Activated CD4-positive, alpha-beta T cell treated with anti-CD3 and anti-CD28 coated beads, Interleukin-2, amount 50 U/mL, for 24 hours (primary cell): ENCODE measurements around the gene ERCC1.
"Not testable (repeated sequence)": the region's sequence is repeated elsewhere in the genome, so short reads cannot be mapped to it uniquely, and the experiment has no call there.

Experiments used
- DNase-seq, 2 donors: peaks; one replicate each; pipeline ENCODE4 v3.0.0-alpha.2; 2020; ENCODE audit warnings: low read depth in 1 of 2, low spot score in 1 of 2

ERCC1 gene

GRCh38 chr19:45431008-45431407 lies 7.3 kb upstream of the ERCC1 start:
- DNase-seq: not testable (repeated sequence)

GRCh38 chr19:45429896-45430295 lies 6.2 kb upstream of the ERCC1 start:
- not testable (repeated sequence) for DNase-seq

GRCh38 chr19:45428384-45429231 lies 4.9 kb upstream of the ERCC1 start:
- no peak for DNase-seq

GRCh38 chr19:45424191-45425058 lies 708 bp upstream of the ERCC1 start:
- DNase-seq: no peak

- peak in 1 of 2 donors; percentile 78 for DNase-seq
These were observed 606 bp downstream of the ERCC1 start for GRCh38 chr19:45423033-45423588.

- no peak for DNase-seq
These were observed 1.7 kb downstream of the ERCC1 start for GRCh38 chr19:45421947-45422498.

GRCh38 chr19:45420871-45421270 lies 2.8 kb downstream of the ERCC1 start:
- DNase-seq: no peak

GRCh38 chr19:45420356-45420755 lies 3.4 kb downstream of the ERCC1 start:
- DNase-seq: no peak

GRCh38 chr19:45419895-45420294 lies 3.8 kb downstream of the ERCC1 start:
- no peak for DNase-seq

- no peak for DNase-seq
These were observed 4.3 kb downstream of the ERCC1 start for GRCh38 chr19:45419396-45419795.

- no peak for DNase-seq
These were observed 4.9 kb downstream of the ERCC1 start for GRCh38 chr19:45418802-45419201.

GRCh38 chr19:45417151-45417550 lies 6.6 kb downstream of the ERCC1 start:
- DNase-seq: no peak

GRCh38 chr19:45414468-45414867 lies 9.2 kb downstream of the ERCC1 start:
- DNase-seq: no peak

GRCh38 chr19:45413497-45413896 lies 10.2 kb downstream of the ERCC1 start:
- DNase-seq: no peak

GRCh38 chr19:45410330-45410729 lies 13.4 kb downstream of the ERCC1 start:
- not testable (repeated sequence) for DNase-seq

- no peak for DNase-seq
These were observed 14.2 kb downstream of the ERCC1 start for GRCh38 chr19:45409557-45409920.

GRCh38 chr19:45408830-45409556 lies 14.7 kb downstream of the ERCC1 start:
- DNase-seq: no peak

- DNase-seq: no peak
These were observed 15.6 kb downstream of the ERCC1 start for GRCh38 chr19:45408121-45408520.

- not testable (repeated sequence) for DNase-seq
These were observed 16.1 kb downstream of the ERCC1 start for GRCh38 chr19:45407585-45407984.

GRCh38 chr19:45407091-45407375 lies 16.7 kb downstream of the ERCC1 start:
- no peak for DNase-seq
